Measurements from ENCODE around the gene RTL10. TPM values are rescaled to one million over a fixed set of nuclear protein-coding genes. Genes with fewer than 3 reads are reported as not detected.
"Not testable (repeated sequence)": the region's sequence is repeated elsewhere in the genome, so short reads cannot be mapped to it uniquely, and the experiment has no call there.

RTL10 gene
- total RNA-seq, 2 donors from 2014 or later, result 20.6 to 22.2 TPM

GRCh38 chr22:19885841-19886592 is 31.3 kb upstream of the RTL10 start:
- H3K4me1 ChIP-seq (ENCODE audit: control insufficient read depth, insufficient read depth, low read length), result peaks cover 6% of the 10 kb centered on the region
- no peaks in the 10 kb centered on the region for H3K9me3 ChIP-seq (ENCODE audit: control insufficient read depth, low read length)
- H3K9me3 Mint-ChIP-seq, result no peaks in the 10 kb centered on the region
- WGBS, 2 experiments (ENCODE audit: insufficient coverage in 1 of 2, insufficient read length in 1 of 2), result 93 to 97% methylated on average over 7 to 15 of the region's 15 CpGs
- H3K27me3 Mint-ChIP-seq (ENCODE audit: insufficient read depth), result peaks cover 9% of the 10 kb centered on the region
- peaks cover 11% of the 10 kb centered on the region for H3K27me3 ChIP-seq (ENCODE audit: control insufficient read depth, insufficient read depth, low read length, poor library complexity, severe bottlenecking)
- DNase-seq, result peak; percentile 44
- H3K27ac ChIP-seq (ENCODE audit: low read depth, low read length), result no peak overlapping the region
- peaks cover 15% of the 10 kb centered on the region for H3K4me1 Mint-ChIP-seq
- H3K4me3 Mint-ChIP-seq, result no peak overlapping the region
- H3K36me3 Mint-ChIP-seq (ENCODE audit: low read depth), result no peaks in the 10 kb centered on the region
- TF ChIP-seq, protein P1, sequence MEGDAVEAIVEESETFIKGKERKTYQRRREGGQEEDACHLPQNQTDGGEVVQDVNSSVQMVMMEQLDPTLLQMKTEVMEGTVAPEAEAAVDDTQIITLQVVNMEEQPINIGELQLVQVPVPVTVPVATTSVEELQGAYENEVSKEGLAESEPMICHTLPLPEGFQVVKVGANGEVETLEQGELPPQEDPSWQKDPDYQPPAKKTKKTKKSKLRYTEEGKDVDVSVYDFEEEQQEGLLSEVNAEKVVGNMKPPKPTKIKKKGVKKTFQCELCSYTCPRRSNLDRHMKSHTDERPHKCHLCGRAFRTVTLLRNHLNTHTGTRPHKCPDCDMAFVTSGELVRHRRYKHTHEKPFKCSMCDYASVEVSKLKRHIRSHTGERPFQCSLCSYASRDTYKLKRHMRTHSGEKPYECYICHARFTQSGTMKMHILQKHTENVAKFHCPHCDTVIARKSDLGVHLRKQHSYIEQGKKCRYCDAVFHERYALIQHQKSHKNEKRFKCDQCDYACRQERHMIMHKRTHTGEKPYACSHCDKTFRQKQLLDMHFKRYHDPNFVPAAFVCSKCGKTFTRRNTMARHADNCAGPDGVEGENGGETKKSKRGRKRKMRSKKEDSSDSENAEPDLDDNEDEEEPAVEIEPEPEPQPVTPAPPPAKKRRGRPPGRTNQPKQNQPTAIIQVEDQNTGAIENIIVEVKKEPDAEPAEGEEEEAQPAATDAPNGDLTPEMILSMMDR (conservative IDR thresholded peaks at IDR 0.05), result no peak
- no peak overlapping the region for H3K4me3 ChIP-seq (ENCODE audit: low read length)
- H3K9ac ChIP-seq (ENCODE audit: extremely low read depth, low read length, poor library complexity, severe bottlenecking), result no peak overlapping the region
- H3K27ac Mint-ChIP-seq, result no peak overlapping the region
- H3K36me3 ChIP-seq (ENCODE audit: control insufficient read depth, insufficient read depth, low read length), result no peaks in the 10 kb centered on the region

GRCh38 chr22:19884954-19885751 is 30.5 kb upstream of the RTL10 start:
- Mint-ChIP-seq H3K36me3 (ENCODE audit: low read depth) (no peaks in the 10 kb centered on the region), H3K9me3 (no peaks in the 10 kb centered on the region), H3K27me3 (ENCODE audit: insufficient read depth) (peaks cover 14% of the 10 kb centered on the region), H3K27ac (no peak overlapping the region), H3K4me3 (no peak overlapping the region), H3K4me1 (peaks cover 19% of the 10 kb centered on the region)
- peaks cover 2% of the 10 kb centered on the region for H3K27me3 ChIP-seq (ENCODE audit: control insufficient read depth, insufficient read depth, low read length, poor library complexity, severe bottlenecking)
- H3K9me3 ChIP-seq (ENCODE audit: control insufficient read depth, low read length), result no peaks in the 10 kb centered on the region
- peak; percentile 45 for DNase-seq
- no peak overlapping the region for H3K4me3 ChIP-seq (ENCODE audit: low read length)
- TF ChIP-seq, protein P1 (conservative IDR thresholded peaks at IDR 0.05), result no peak
- peaks cover 9% of the 10 kb centered on the region for H3K4me1 ChIP-seq (ENCODE audit: control insufficient read depth, insufficient read depth, low read length)
- no peaks in the 10 kb centered on the region for H3K36me3 ChIP-seq (ENCODE audit: control insufficient read depth, insufficient read depth, low read length)
- H3K9ac ChIP-seq (ENCODE audit: extremely low read depth, low read length, poor library complexity, severe bottlenecking), result no peak overlapping the region
- 93 to 96% methylated on average over 23 to 26 of the region's 26 CpGs for WGBS, 2 experiments (ENCODE audit: insufficient coverage in 1 of 2, insufficient read length in 1 of 2)
- H3K27ac ChIP-seq (ENCODE audit: low read depth, low read length), result no peak overlapping the region

GRCh38 chr22:19884161-19884953 is 29.7 kb upstream of the RTL10 start:
- no peak overlapping the region for H3K9ac ChIP-seq (ENCODE audit: extremely low read depth, low read length, poor library complexity, severe bottlenecking)
- Mint-ChIP-seq H3K27me3 (ENCODE audit: insufficient read depth) (peaks cover 10% of the 10 kb centered on the region), H3K27ac (no peak overlapping the region), H3K36me3 (ENCODE audit: low read depth) (no peaks in the 10 kb centered on the region), H3K4me1 (peaks cover 21% of the 10 kb centered on the region), H3K4me3 (no peak overlapping the region), H3K9me3 (no peaks in the 10 kb centered on the region)
- WGBS, 2 experiments (ENCODE audit: insufficient coverage in 1 of 2, insufficient read length in 1 of 2), result 93 to 96% methylated on average over 13 to 15 of the region's 15 CpGs
- H3K27ac ChIP-seq (ENCODE audit: low read depth, low read length), result no peak overlapping the region
- no peaks in the 10 kb centered on the region for H3K36me3 ChIP-seq (ENCODE audit: control insufficient read depth, insufficient read depth, low read length)
- TF ChIP-seq, protein P1 (conservative IDR thresholded peaks at IDR 0.05), result no peak
- no peak for DNase-seq
- no peak overlapping the region for H3K4me3 ChIP-seq (ENCODE audit: low read length)
- H3K27me3 ChIP-seq (ENCODE audit: control insufficient read depth, insufficient read depth, low read length, poor library complexity, severe bottlenecking), result no peaks in the 10 kb centered on the region
- H3K4me1 ChIP-seq (ENCODE audit: control insufficient read depth, insufficient read depth, low read length), result peaks cover 10% of the 10 kb centered on the region
- H3K9me3 ChIP-seq (ENCODE audit: control insufficient read depth, low read length), result no peaks in the 10 kb centered on the region

GRCh38 chr22:19883446-19883845 is 28.8 kb upstream of the RTL10 start:
- not testable (repeated sequence) for H3K4me3 Mint-ChIP-seq; H3K36me3 Mint-ChIP-seq (ENCODE audit: low read depth); H3K27me3 ChIP-seq (ENCODE audit: control insufficient read depth, insufficient read depth, low read length, poor library complexity, severe bottlenecking); H3K27ac Mint-ChIP-seq; H3K9ac ChIP-seq (ENCODE audit: extremely low read depth, low read length, poor library complexity, severe bottlenecking); H3K27ac ChIP-seq (ENCODE audit: low read depth, low read length); H3K9me3 Mint-ChIP-seq; H3K27me3 Mint-ChIP-seq (ENCODE audit: insufficient read depth); H3K36me3 ChIP-seq (ENCODE audit: control insufficient read depth, insufficient read depth, low read length); H3K9me3 ChIP-seq (ENCODE audit: control insufficient read depth, low read length); DNase-seq; H3K4me3 ChIP-seq (ENCODE audit: low read length)
- H3K4me1 ChIP-seq (ENCODE audit: control insufficient read depth, insufficient read depth, low read length), result peaks cover 10% of the 10 kb centered on the region
- H3K4me1 Mint-ChIP-seq, result peaks cover 21% of the 10 kb centered on the region
- WGBS, 2 experiments (ENCODE audit: insufficient coverage in 1 of 2, insufficient read length in 1 of 2), result 92 to 93% methylated on average over 7 to 8 of the region's 8 CpGs
